Stimulated activated naive CD8-positive, alpha-beta T cell treated with anti-CD3 and anti-CD28 coated beads, Interleukin-15, Interleukin-2, amounts not matched to agents 100 U/mL and 50 U/mL, for 24 hours (primary cell): ENCODE measurements around the gene WDR89.
"Not testable (repeated sequence)": the region's sequence is repeated elsewhere in the genome, so short reads cannot be mapped to it uniquely, and the experiment has no call there.

Experiments used
- ATAC-seq: fragments of 150-1000 bp; cut with Tn5 transposase; one replicate; pipeline ENCODE4 v1.10.0; 2021
- DNase-seq: peaks from one replicate; pipeline ENCODE4 v3.0.0; 2021

WDR89 gene

GRCh38 chr14:63596998-63597658, 44.5 kb downstream of the WDR89 start:
- DNase-seq (no peak), ATAC-seq (no peak)

DNA sequence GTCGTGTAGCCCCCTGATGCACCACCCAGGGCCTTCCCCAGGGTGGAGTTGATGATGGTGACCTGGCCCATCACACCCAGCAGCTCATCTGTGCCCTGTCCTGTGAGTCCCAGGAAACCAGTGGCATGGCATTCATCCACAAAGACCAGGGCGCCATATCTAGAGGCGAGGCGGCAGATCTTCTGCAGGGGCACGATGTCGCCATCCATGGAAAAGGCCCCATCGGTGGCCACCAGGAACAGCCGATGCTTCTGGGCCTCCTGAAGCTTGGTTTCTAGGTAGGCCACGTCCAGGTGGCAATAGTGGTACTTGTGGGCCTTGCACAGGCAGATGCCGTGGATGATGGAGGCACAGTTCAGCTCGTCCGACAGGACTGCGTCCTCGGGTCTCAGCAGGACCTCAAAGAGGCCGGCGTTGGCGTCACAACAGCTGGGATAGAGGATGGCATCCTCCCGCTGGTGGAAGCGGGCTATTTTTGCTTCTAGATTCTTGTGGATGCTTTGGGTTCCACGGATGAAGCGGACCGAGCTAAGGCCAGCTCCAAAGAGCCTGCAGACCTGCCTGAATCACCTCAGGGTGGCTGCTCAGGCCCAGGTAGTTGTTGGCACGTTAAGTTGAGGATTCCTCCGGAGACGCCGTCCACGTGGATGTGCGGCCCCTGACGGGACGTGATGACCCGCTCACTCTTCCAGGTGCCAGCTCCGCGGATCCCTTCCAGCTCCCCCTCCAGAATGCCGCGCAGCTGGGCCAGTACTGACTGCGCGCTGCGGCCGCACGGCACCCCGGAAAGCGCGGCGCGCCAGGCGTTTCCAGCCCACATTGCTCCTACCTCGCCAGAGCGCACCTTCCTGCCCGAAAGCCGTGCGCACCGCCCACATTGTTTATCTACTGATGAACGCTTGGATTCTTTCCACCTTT, 47.0 kb downstream of the WDR89 start:
- ATAC-seq (peak; percentile 23), DNase-seq (no peak)

- not testable (repeated sequence) for ATAC-seq, DNase-seq
Observed at GRCh38 chr14:63583046-63583445, 58.6 kb downstream of the WDR89 start.

DNA sequence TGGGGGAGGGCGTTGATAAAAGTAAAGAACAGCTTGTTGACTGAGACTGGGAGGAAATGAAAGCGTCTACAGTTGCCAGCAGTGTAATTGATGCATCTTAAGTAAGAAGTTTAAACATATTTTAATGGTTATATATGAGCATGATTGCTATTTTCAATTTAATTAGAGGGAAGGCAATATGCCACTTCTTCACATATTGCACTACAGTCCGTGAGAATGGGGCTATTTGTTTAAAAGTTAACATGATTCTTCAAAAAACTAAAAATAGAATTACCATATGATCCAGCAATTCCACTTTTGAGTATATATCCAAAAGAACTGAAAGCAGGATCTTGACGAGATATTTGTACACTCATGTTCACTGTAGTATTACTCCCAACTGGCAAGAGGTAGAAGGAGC, 60.2 kb downstream of the WDR89 start:
- DNase-seq (no peak), ATAC-seq (no peak)

DNA sequence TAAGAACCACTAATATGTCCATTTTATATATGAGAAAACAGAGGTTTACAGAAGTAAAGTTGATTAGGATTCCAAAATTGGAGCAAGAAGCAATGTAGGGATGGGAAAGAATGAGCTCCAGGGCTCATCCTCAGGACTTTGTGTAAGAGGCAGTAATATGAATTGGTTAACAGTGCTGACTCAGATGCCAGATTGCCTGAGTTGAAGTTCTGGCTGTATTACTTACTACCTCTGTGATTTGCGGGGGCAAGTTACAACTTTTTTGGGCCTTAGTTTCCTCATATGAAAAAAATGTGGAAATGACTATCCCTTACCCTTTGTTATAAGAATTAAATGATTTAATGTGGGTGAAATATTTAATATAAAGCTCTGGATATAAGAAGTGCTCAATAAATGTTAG, 63.4 kb downstream of the WDR89 start:
- no peak for DNase-seq
- ATAC-seq = no peak

- ATAC-seq = no peak
- DNase-seq = no peak
Observed at GRCh38 chr14:63573581-63573980, 68.1 kb downstream of the WDR89 start.

- no peak for ATAC-seq
- no peak for DNase-seq
Observed at GRCh38 chr14:63565448-63565847, 76.2 kb downstream of the WDR89 start.

DNA sequence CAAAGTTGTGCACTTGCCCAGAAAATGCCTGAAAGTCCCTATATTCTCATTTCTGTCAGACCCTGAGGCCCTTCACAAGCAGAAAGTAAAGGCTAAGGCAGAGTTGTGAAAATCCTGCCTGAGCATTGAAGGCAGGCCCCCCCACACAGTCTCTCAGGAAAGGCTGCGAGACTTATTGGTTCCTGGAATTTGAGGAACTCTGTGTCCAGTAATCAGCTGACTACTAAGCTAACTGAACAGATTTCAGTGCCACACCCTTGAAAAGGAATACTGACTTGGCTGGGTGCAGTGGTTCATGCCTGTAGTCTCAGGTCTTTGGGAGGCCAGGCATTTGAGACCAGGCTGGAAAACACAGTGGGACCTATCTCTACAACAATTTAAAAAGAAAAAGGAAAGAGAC, 77.4 kb downstream of the WDR89 start:
- DNase-seq = no peak
- ATAC-seq = no peak

DNA sequence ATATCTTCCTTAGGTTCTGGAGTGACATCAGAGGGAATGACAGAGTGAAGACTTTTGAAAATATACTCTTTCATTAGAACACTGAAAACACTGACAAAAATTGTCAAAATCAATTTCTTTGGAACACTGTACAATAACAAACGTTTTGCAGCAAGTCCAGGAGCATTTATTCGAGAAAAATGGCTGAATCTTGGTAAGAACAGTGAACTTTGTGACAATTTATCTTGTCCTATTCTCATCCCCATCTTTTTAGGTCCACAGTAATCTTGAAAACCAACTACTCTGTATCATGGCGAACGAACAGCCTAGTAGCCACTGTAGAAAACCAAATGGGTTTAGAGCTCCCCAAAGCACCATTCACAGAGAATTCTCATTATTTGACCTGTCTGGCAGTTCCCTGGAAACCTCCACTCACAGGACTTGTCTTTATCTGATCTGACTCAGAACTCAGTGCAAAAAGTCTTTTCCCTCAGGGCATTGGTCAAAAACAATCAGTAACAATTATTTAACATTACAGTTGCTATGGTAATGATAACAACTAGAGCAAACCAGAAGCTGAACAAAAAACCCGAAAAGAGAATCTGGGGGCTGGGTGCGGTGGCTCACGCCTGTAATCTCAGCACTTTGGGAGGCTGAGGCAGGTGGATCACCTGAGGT, 78.2 kb downstream of the WDR89 start:
- ATAC-seq (no peak), DNase-seq (no peak)

DNA sequence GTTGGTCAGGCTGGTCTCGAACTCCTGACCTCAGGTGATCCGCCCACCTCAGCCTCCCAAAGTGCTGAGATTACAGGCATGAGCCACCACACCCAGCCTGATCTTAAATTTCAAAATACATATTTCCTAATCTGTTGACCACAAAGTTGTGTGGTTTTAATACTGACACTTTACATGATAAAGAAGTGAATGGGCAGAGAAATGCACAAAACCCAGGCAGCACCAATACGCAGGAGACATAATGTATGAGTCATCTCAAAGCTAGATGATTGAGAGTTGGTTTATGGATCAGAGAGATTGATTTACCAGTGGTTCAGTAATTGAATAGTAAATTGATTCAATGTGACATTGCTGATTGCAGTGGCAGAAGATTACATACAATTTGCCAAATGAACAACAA, 79.3 kb downstream of the WDR89 start:
- ATAC-seq (no peak), DNase-seq (no peak)

- ATAC-seq = peak; percentile 55
- no peak for DNase-seq
Observed at GRCh38 chr14:63555572-63555971, 86.1 kb downstream of the WDR89 start.

DNA sequence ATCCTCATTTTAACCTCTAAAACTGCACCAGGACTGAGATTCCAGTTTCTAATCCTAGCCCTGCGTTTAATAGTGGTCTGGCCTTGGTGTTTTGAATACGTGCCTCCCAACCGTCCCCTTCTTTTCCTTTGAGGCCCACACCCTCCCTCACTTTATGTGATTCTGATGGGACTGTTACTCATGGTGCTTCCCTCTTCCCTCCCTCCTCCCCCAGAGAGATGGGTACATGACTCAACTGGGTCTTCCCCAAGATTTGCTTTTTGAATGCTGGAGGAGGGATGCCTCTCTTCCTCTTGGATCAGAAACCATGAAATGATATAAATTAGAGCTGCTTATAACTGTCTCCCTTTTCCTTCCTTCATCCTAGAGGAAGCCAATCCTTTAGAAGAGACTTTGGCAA, 90.3 kb downstream of the WDR89 start:
- ATAC-seq (peak; percentile 57), DNase-seq (no peak)

DNA sequence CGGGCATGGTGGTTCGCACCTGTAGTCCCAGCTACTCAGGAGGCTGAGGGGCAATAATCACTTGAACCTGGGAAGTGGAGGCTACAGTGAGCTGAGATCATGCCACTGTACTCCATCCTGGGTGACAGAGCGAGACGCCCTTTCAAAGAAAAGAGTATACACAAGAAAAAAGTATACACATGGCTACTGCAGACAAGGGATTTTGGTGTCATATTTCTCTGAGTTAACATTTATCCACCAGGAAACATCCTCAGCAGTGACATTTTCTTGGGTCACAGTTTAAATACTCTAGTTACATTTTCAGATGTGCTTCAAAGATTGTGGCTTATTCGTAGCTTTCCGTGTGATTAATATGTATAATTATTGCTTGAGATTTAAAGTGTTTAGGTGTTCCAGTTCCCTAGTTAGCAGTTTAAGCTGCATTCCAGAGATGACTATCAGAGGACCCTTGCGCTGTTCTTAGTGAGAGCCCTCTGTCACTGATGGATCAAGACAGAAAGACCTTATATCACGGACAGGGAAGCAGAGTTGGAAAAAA, 93.8 kb downstream of the WDR89 start:
- DNase-seq (no peak), ATAC-seq (no peak)
